Fibroblast of the conjunctiva (primary cell): ENCODE measurements around the gene CDH22.

Experiments used
- DNase-seq: peaks from one replicate; pipeline ENCODE4 v3.0.0-alpha.2; 2010; ENCODE audit warnings: low read depth

CDH22 gene

DNA sequence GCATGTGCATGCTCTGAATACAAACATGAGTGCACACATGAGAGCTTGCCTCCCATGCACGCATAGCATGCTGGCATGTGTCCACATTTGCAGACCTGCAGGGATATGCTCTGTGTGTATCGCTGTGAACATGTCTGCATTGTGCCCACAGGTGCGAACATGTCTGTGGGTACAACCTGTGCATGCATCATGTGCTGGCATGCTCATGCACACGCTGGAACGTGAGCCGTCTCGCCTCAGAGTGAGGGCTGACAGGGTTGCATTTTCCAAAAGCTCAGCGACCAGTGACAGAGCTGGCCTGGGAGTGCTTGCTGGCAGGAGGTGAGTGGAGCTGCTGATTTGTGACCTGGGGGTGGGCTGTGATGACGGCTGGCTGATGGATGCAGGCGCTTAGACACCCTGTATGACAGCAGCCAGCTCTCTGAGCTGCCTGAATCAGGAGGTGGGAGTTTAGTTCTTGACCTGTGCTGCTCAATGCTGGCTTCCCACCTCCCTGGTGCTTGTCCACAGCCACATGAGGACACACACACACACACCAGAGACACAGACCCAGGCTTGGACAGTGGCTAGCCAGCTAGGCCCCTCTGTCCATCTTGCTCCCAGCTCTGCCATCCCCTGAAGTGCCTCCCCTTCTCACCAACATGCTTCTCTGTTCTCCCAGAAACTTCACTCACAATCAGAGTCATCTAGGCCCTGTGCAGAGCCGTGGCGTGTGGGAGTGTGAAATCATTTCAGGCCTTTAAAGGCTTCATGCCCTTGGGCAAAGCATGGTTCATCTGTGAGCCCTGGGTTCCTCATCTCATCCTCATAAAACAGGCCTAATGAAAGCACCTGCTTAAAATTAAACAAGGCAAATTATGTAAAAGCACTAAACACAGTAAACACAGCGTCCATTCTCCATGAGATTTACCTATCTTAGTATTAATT is 138.8 kb downstream of the CDH22 start:
- DNase-seq = no peak

DNA sequence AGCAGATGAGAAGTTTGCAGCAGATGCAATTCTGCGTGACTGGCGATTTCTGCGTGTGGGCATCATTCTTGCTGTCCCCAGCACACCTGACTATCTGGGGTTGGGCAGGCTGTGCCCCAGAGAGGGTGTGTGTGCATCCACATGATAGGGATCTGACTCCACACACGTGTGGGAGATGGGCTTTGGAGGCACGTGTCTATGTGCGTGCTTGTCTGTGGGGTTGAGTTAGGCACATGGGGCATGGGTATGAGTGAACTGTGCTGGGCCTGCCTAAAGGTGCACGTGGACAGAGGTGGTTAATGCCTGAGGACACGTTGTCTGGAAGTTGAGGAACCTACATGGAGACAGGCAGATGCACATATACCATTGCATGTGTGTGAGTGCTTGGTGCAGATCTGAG is 139.9 kb downstream of the CDH22 start:
- DNase-seq = no peak

DNA sequence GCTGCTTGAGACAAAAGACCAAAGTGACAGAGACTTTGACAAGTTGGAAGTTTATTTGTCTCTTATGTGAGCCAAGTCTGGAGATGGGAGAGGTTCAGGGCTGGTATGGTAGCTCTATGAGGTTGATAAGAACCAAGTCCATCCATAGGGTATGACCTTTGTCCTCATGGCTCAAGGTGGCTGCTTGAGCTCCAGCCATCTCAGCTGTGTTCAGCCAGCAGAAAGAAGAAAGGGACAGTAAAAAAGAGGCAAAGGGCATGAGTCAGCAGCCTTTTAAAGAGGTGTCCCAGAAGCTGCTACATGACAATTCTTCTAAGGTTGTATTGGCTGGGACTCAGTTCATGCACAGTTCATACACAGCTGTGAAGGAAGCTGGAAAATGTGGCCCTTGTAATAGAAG is 141.2 kb downstream of the CDH22 start:
- no peak for DNase-seq

- no peak for DNase-seq
Measured at GRCh38 chr20:46164254-46164653, 144.0 kb downstream of the CDH22 start.

DNA sequence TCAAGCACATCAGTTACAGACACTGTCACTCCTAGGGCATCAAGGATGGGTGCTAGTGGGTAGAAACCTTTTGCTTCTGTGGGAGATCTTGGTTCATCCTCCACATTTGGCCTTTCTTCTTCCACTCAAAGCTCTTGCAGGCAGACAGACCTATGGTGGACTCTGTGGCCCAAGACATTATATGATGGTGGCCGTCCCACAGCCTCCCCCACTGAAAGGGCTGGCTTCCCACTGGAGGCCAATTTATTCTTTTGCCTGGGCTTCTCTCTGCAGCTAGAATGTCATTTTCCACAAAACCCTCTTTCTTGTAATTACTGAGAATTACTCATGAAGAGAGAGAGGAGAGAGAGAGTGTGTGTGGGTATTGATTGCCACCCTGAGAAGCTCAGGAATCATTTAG is 146.4 kb downstream of the CDH22 start:
- DNase-seq = no peak

- no peak for DNase-seq
Measured at GRCh38 chr20:46160661-46161060, 147.6 kb downstream of the CDH22 start.

DNA sequence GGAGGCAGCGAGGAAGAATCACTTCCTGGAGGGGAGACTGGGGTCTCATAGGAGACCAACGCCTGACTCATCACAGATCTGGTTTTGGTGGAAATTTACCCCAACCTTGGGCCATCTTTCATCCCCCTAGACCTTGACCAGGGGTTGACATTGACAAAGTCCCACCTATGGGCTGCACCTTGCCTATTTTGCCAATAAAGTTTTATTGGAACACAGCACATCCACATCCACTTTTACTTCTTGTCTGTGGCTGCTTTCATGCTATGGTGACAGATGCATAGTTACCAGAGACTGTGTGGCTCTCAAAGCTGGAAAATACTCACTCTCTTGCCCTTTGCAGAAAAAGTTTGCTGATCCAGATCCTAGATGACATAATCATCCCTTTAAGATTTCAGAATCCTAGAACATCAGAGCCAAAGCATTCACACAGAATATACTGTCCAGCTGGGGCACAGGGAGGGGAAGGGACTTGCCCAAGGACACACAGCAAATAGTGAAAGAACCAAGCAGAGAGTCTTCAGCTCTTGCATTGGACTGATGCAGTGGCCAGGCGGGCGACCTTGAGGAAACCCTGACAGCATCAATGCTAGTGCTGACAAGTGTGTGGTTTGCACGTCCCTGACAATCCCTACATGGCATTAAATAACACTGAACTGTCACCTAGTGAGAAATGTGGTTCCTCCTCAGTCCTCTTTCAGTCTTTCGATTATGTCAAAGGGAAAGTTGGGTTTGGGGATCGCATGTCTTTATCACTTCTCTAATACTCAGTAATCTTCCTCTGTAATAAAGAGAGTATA is 149.0 kb downstream of the CDH22 start:
- DNase-seq = no peak

GRCh38 chr20:46158476-46158987 is 149.8 kb downstream of the CDH22 start:
- DNase-seq = no peak

DNA sequence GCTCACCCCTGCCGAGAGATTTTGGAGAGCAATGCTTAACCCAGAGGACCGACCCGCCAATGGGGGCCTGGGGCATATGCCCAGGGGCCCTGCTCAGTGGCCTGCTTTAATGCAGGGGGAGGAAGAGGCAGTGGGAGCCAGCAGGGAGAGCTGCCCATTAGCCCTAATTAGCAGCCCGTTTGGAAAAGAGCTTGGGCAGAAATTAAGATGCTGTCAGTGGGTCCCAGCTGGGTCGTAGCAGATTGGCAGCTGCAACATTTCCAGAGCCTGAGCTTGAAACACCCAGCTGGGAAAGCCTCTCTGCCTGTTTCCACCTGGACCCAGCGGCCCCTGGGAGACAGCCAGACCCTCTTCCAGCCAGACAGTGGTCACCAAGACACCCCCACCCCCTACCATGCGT is 150.7 kb downstream of the CDH22 start:
- no peak for DNase-seq

GRCh38 chr20:46157076-46157592 is 151.2 kb downstream of the CDH22 start:
- DNase-seq = no peak

DNA sequence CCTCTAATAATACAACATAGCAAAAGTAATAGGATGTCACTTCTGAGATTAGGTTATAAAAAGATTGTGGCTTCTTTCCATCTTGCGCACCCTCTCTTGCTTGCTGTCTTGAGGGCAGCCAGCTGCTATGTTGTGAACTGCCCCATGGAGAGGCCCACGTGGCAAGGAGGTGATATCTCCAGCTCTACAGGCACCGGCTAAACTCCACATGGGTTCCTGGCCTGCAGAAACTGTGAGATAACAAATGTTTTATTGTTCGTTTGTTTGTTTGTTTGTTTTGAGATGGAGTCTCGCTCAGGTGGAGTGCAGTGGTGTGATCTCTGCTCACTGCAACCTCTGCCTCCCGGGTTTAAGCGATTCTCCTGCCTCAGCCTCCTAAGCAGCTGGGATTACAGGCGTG is 152.2 kb downstream of the CDH22 start:
- no peak for DNase-seq

GRCh38 chr20:46154796-46155195 is 153.5 kb downstream of the CDH22 start:
- DNase-seq = no peak

DNA sequence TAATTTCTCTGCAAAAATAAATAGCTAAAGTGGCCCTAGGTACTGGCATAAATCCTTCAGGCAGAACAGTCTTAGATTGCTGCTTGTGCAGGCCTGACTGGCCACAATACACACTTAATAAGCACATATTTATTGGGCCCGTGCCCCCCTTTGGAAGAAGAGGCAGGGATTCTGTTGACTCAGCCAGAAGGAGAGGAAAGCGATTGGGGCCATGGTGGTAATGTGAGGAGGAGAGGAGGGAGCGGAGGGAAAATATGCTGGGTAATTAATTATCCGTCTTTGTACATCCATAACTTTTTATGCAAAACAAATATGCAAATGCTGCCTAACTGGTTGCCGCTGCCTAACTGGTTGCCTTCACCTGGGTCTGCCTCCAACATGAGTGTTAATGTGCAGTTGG is 154.0 kb downstream of the CDH22 start:
- no peak for DNase-seq

- DNase-seq = no peak
Measured at GRCh38 chr20:46152824-46153586, 155.3 kb downstream of the CDH22 start.

GRCh38 chr20:46151936-46152335 is 156.4 kb downstream of the CDH22 start:
- DNase-seq = no peak

GRCh38 chr20:46150943-46151342 is 157.4 kb downstream of the CDH22 start:
- no peak for DNase-seq

- DNase-seq = no peak
Measured at GRCh38 chr20:46148313-46149208, 159.7 kb downstream of the CDH22 start.

DNA sequence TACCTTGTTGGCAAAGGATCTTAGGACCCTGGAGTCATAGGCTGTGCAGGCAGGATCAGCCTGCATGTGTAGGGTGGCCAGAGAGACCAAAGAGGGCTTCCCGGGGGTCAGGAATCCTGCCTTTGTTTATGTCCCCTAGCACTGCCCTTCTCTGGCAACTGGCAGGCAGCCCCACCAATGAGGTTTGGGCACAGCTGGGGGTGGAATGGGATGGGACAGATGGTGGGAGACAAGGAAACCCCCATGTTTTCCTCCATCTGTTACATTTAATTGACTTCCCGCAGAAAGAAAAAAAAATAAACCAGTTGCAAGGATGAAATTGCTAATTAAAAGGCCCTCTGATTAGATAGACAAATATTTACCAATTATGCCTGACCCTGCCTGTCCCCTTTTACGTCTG is 162.6 kb downstream of the CDH22 start:
- no peak for DNase-seq

GRCh38 chr20:46144432-46145025 is 163.8 kb downstream of the CDH22 start:
- DNase-seq = no peak

- no peak for DNase-seq
Measured at GRCh38 chr20:46142124-46142523, 166.2 kb downstream of the CDH22 start.
